Testis (tissue), 3 donors: ENCODE results near the gene NADSYN1. TPM values are rescaled to one million over a fixed set of nuclear protein-coding genes. Genes with fewer than 3 reads are reported as not detected.

Source experiments
- DNase-seq: peaks from one replicate; pipeline ENCODE4 v3.0.0-alpha.2; 2019
- H3K27ac ChIP-seq, 2 donors: fragments of 200-600 bp; sonication (generic); one replicate each; pipeline ENCODE4 v1.5.1; 2019
- H3K27me3 ChIP-seq: fragments of 200-600 bp; sonication (generic); one replicate; pipeline ENCODE4 v1.5.1; 2019
- H3K36me3 ChIP-seq: fragments of 200-600 bp; sonication (generic); one replicate; pipeline ENCODE4 v1.5.1; 2017; ENCODE audit warnings: low read depth; ENCODE audit errors: missing control alignments
- H3K4me1 ChIP-seq: fragments of 200-600 bp; sonication (generic); one replicate; pipeline ENCODE4 v1.5.1; 2019
- H3K4me3 ChIP-seq, 2 donors: fragments of 200-600 bp; sonication (generic); one replicate each; pipeline ENCODE4 v1.5.1; 2017 to 2019
- H3K9me3 ChIP-seq: fragments of 200-600 bp; sonication (generic); one replicate; pipeline ENCODE4 v1.5.1; 2017
- POLR2A ChIP-seq: fragments of 450-650 bp; IDR thresholded peaks from one replicate; pipeline ENCODE4 v1.6.1; 2017; ENCODE audit warnings: antibody characterized with exemption, mild to moderate bottlenecking, moderate library complexity
- WGBS, 2 donors: methylation state at CpG; one replicate each; pipeline ENCODE4 v1.1.5; 2018; 5-methylcytosine and 5-hydroxymethylcytosine counted together
- intact Hi-C: fragments of 100-400 bp; cut with DNase I; formaldehyde crosslinking; loops from one replicate; pipeline ENCODE4 v1.15.1; 2023; ENCODE audit warnings: low total_unique reads
- polyA plus RNA-seq: library from polyadenylated mRNA; stranded (reverse); fragments of 350-450 nt; fragmentation: Illumina TruSeq; extraction: RNeasy Lipid Tissue Mini Kit (QIAGEN cat#74804); gene quantifications from one replicate; pipeline ENCODE4 v1.2.3, GENCODE V29; 2014; ENCODE audit warnings: low read depth, low replicate concordance; ENCODE audit not compliant: insufficient read depth
- total RNA-seq, 2 donors: library from RNA; depleted of rRNA; stranded (reverse); fragments of >200 nt; gene quantifications; one replicate each; pipeline ENCODE4 v1.2.3, GENCODE V29; 2016
- TF ChIP-seq, protein P1 (sequence below), 3 experiments: fragments of 450-650 bp in 2 of 3; fragments of 200-600 bp in 1 of 3; sonication (generic) in 1 of 3; IDR thresholded peaks; one replicate each; pipeline ENCODE4 v1.5.1; 2016 to 2019; ENCODE audit warnings: antibody characterized with exemption in 3 of 3, mild to moderate bottlenecking in 2 of 3, moderate library complexity in 1 of 3

Gene NADSYN1
- total and polyA plus RNA-seq, 3 donors from 2014 or later, result 75.7 to 91.2 (median 79.4) TPM

- peak; percentile 8 for DNase-seq
- Histone ChIP-seq H3K4me3 (no peak overlapping the region), H3K4me1 (no peaks in the 10 kb centered on the region), H3K27ac (no peak overlapping the region), H3K36me3 (no peaks in the 10 kb centered on the region), H3K9me3 (no peaks in the 10 kb centered on the region), H3K27me3 (no peaks in the 10 kb centered on the region)
- 95 to 96% methylated on average over 13 to 19 of the region's 19 CpGs for WGBS, 2 donors
- intact Hi-C loops, result no loop called here
- TF ChIP-seq, protein P1, sequence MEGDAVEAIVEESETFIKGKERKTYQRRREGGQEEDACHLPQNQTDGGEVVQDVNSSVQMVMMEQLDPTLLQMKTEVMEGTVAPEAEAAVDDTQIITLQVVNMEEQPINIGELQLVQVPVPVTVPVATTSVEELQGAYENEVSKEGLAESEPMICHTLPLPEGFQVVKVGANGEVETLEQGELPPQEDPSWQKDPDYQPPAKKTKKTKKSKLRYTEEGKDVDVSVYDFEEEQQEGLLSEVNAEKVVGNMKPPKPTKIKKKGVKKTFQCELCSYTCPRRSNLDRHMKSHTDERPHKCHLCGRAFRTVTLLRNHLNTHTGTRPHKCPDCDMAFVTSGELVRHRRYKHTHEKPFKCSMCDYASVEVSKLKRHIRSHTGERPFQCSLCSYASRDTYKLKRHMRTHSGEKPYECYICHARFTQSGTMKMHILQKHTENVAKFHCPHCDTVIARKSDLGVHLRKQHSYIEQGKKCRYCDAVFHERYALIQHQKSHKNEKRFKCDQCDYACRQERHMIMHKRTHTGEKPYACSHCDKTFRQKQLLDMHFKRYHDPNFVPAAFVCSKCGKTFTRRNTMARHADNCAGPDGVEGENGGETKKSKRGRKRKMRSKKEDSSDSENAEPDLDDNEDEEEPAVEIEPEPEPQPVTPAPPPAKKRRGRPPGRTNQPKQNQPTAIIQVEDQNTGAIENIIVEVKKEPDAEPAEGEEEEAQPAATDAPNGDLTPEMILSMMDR (IDR thresholded peaks at IDR 0.05), result no peak
- no peak for TF ChIP-seq POLR2A
Observed at GRCh38 chr11:71498091-71498490, 45.1 kb downstream of the NADSYN1 start.

GRCh38 chr11:71499125-71499524 lies 46.1 kb downstream of the NADSYN1 start:
- Histone ChIP-seq H3K27ac (no peak overlapping the region), H3K27me3 (no peaks in the 10 kb centered on the region), H3K4me3 (no peak overlapping the region), H3K4me1 (no peaks in the 10 kb centered on the region), H3K9me3 (no peaks in the 10 kb centered on the region), H3K36me3 (no peaks in the 10 kb centered on the region)
- intact Hi-C loops, result no loop called here
- no peak for DNase-seq
- TF ChIP-seq POLR2A, result no peak
- TF ChIP-seq, protein P1 (IDR thresholded peaks at IDR 0.05), result no peak
- 88 to 91% methylated on average over 13 of the region's 13 CpGs for WGBS, 2 donors

DNA sequence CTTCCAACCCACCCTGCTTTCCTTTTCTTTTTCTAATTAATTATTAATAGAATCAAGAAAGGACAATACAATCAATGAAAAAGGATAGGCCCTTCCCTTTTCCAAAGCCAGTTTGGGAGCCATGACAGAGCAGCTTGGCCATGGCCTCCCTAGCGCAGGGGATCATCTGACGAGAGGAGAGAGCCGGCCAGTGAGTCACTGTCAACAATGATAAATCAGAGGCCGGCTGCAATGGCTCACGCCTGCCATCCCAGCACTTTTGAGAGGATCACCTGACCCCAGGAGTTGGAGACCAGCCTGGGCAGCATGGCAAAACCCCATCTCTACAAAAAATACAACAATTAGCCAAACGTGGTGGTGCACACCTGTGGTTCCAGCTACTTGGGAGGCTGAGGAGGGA lies 46.5 kb downstream of the NADSYN1 start:
- TF ChIP-seq, protein P1 (IDR thresholded peaks at IDR 0.05), result no peak
- no peak for TF ChIP-seq POLR2A
- H3K36me3 ChIP-seq, result no peaks in the 10 kb centered on the region
- H3K27ac ChIP-seq, result no peak overlapping the region
- no peak overlapping the region for H3K4me3 ChIP-seq
- intact Hi-C loops, result no loop called here
- H3K4me1 ChIP-seq, result no peaks in the 10 kb centered on the region
- no peaks in the 10 kb centered on the region for H3K9me3 ChIP-seq
- DNase-seq, result no peak
- no peaks in the 10 kb centered on the region for H3K27me3 ChIP-seq
- 87 to 98% methylated on average over 6 of the region's 6 CpGs for WGBS, 2 donors

DNA sequence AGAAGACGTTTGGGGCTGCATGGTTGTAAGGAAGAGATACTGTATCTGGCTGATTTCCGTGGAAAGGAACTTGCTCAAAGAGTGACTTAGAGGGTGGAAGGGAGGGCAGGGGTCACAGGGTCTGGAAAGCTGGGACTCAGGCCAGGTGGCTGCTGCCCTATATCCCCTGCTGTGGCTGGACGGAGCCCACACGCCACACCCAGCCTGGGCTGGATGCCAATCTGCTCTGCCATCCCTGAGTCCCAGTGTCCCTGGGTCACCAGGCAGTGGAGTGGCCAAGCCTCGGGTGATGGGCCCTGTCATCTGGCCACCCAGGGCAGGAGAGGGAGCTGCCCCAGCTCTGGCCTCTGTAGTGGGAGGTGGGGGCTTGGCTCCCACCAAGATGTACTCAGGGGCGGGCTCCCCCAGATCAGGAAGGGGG lies 47.6 kb downstream of the NADSYN1 start:
- no peaks in the 10 kb centered on the region for H3K27me3 ChIP-seq
- H3K9me3 ChIP-seq, result no peaks in the 10 kb centered on the region
- H3K4me1 ChIP-seq, result no peaks in the 10 kb centered on the region
- peak; percentile 63 for DNase-seq
- no peak overlapping the region for H3K27ac ChIP-seq
- H3K36me3 ChIP-seq, result no peaks in the 10 kb centered on the region
- TF ChIP-seq POLR2A, result no peak
- TF ChIP-seq, protein P1 (IDR thresholded peaks at IDR 0.05), result no peak
- WGBS, 2 donors, result 56 to 63% methylated on average over 4 to 6 of the region's 6 CpGs
- H3K4me3 ChIP-seq, result no peak overlapping the region
- intact Hi-C loops, result no loop called here

GRCh38 chr11:71501071-71501985 lies 48.3 kb downstream of the NADSYN1 start:
- Histone ChIP-seq H3K4me3 (no peak overlapping the region), H3K27ac (no peak overlapping the region), H3K9me3 (no peaks in the 10 kb centered on the region), H3K27me3 (no peaks in the 10 kb centered on the region), H3K36me3 (no peaks in the 10 kb centered on the region), H3K4me1 (no peaks in the 10 kb centered on the region)
- 93 to 95% methylated on average over 30 of the region's 30 CpGs for WGBS, 2 donors
- no peak for TF ChIP-seq POLR2A
- TF ChIP-seq, protein P1 (IDR thresholded peaks at IDR 0.05), result no peak
- no peak for DNase-seq
- intact Hi-C loops, result no loop called here
